Measurements from ENCODE around the gene BHLHA15.
A peak's percentile ranks its signal among the peaks of the same experiment; 100 is the strongest.

Gene BHLHA15

GRCh38 chr7:98204670-98205069, 6.6 kb upstream of the BHLHA15 start:
- no peak overlapping the region for H3K27ac ChIP-seq
- no peak for TF ChIP-seq ZFX (IDR thresholded peaks at IDR 0.05; ENCODE audit: borderline replicate concordance)
- TF ChIP-seq, protein P1, sequence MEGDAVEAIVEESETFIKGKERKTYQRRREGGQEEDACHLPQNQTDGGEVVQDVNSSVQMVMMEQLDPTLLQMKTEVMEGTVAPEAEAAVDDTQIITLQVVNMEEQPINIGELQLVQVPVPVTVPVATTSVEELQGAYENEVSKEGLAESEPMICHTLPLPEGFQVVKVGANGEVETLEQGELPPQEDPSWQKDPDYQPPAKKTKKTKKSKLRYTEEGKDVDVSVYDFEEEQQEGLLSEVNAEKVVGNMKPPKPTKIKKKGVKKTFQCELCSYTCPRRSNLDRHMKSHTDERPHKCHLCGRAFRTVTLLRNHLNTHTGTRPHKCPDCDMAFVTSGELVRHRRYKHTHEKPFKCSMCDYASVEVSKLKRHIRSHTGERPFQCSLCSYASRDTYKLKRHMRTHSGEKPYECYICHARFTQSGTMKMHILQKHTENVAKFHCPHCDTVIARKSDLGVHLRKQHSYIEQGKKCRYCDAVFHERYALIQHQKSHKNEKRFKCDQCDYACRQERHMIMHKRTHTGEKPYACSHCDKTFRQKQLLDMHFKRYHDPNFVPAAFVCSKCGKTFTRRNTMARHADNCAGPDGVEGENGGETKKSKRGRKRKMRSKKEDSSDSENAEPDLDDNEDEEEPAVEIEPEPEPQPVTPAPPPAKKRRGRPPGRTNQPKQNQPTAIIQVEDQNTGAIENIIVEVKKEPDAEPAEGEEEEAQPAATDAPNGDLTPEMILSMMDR (IDR thresholded peaks at IDR 0.05): no peak

- TF ChIP-seq, protein P1 (IDR thresholded peaks at IDR 0.05): no peak
- TF ChIP-seq ZFX (IDR thresholded peaks at IDR 0.05; ENCODE audit: borderline replicate concordance): no peak
- no peak overlapping the region for H3K27ac ChIP-seq
These were observed 5.9 kb upstream of the BHLHA15 start for GRCh38 chr7:98205162-98205845.

- no peak overlapping the region for H3K27ac ChIP-seq
- no peak for TF ChIP-seq ZFX (IDR thresholded peaks at IDR 0.05; ENCODE audit: borderline replicate concordance)
- TF ChIP-seq, protein P1 (IDR thresholded peaks at IDR 0.05): no peak
These were observed 4.5 kb upstream of the BHLHA15 start for GRCh38 chr7:98206451-98207330.

DNA sequence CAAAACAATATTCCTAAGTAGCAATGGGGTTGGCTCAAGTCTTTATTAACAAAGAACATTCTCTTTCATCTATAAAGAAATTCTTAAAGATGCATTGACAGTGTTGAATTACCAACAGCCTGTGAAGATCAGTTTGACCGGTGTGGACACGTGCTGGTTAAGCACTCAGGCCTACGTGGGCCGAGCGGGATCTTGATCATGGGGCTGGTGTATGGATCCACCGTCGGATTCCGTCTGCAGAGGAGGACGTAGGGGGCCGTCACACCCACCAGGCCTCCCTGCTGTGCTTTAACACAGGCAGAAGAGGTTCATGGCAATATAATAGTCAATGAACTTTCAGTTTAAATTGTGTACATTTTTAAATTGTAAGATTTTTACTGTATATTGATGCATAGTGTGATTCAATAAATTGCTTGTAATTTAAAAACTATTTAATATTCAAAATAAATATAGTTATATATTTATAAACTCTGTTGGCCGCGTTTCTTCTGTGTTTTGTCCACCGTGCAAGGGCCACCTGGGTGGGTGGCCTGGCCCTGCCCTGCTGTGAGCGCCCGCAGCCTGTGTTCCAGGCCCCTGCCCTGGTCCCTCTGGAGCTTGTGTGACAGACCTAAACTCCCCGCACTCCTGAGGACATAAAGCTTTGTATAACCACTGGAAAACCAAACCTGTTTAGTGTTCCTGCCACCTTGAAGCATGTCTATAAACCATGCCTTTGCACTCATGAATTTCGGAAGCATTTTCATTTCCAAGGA, 1.9 kb upstream of the BHLHA15 start:
- TF ChIP-seq, protein P1 (IDR thresholded peaks at IDR 0.05): no peak
- no peak for TF ChIP-seq ZFX (IDR thresholded peaks at IDR 0.05; ENCODE audit: borderline replicate concordance)
- H3K27ac ChIP-seq: peak overlapping the region; percentile 1; the same call in 1 of the 2 replicates

GRCh38 chr7:98210513-98211220, 572 bp upstream of the BHLHA15 start:
- TF ChIP-seq ZFX (IDR thresholded peaks at IDR 0.05; ENCODE audit: borderline replicate concordance): no peak
- TF ChIP-seq, protein P1 (IDR thresholded peaks at IDR 0.05): no peak
- H3K27ac ChIP-seq: no peak overlapping the region

GRCh38 chr7:98211676-98212531, 665 bp downstream of the BHLHA15 start:
- H3K27ac ChIP-seq: peak overlapping the region; percentile 48
- no peak for TF ChIP-seq ZFX (IDR thresholded peaks at IDR 0.05; ENCODE audit: borderline replicate concordance)
- TF ChIP-seq, protein P1 (IDR thresholded peaks at IDR 0.05): no peak

Data from 22Rv1 (cell line).